Chondrocyte (in vitro differentiated cells): ENCODE data around the gene ELP1. TPM values are rescaled to one million over a fixed set of nuclear protein-coding genes. Genes with fewer than 3 reads are reported as not detected.
"Not testable (repeated sequence)": the region's sequence is repeated elsewhere in the genome, so short reads cannot be mapped to it uniquely, and the experiment has no call there.

ENCODE experiments used
- DNase-seq: peaks from one replicate; pipeline ENCODE4 v3.0.0; 2021; ENCODE audit warnings: mixed read lengths, low spot score
- H3K27ac Mint-ChIP-seq: one replicate; pipeline ENCODE4 v1.8.0; 2021; ENCODE audit warnings: mild to moderate bottlenecking, moderate library complexity, mixed read lengths; ENCODE audit not compliant: unreplicated experiment
- H3K27me3 Mint-ChIP-seq: 2 replicates; pipeline ENCODE4 v1.8.0; 2021; ENCODE audit warnings: low read depth, mixed read lengths
- H3K36me3 Mint-ChIP-seq: 2 replicates; pipeline ENCODE4 v1.8.0; 2021; ENCODE audit warnings: low read depth, mixed read lengths
- H3K4me1 Mint-ChIP-seq: 2 replicates; pipeline ENCODE4 v1.8.0; 2021; ENCODE audit warnings: low read depth, mild to moderate bottlenecking, mixed read lengths
- H3K4me3 Mint-ChIP-seq: one replicate; pipeline ENCODE4 v1.8.0; 2021; ENCODE audit warnings: mild to moderate bottlenecking, moderate library complexity, mixed read lengths; ENCODE audit not compliant: unreplicated experiment
- H3K9me3 Mint-ChIP-seq: 2 replicates; pipeline ENCODE4 v1.8.0; 2021; ENCODE audit warnings: low read depth, mixed read lengths
- total RNA-seq: library from RNA; stranded (reverse); gene quantifications from 3 replicates; pipeline ENCODE4 v1.2.1, GENCODE V29; 2021
- TF ChIP-seq, protein P1 (sequence below): fragments of 200-600 bp; sonication (generic); IDR thresholded peaks from 2 replicates; pipeline ENCODE4 v1.5.0; 2021; ENCODE audit warnings: antibody characterized with exemption, mild to moderate bottlenecking, moderate library complexity

ELP1 gene
- total RNA-seq, 1 donor from 2014 or later, result 24.4 TPM

GRCh38 chr9:108924466-108924865 lies 9.5 kb downstream of the ELP1 start:
- no peak for DNase-seq
- TF ChIP-seq, protein P1, sequence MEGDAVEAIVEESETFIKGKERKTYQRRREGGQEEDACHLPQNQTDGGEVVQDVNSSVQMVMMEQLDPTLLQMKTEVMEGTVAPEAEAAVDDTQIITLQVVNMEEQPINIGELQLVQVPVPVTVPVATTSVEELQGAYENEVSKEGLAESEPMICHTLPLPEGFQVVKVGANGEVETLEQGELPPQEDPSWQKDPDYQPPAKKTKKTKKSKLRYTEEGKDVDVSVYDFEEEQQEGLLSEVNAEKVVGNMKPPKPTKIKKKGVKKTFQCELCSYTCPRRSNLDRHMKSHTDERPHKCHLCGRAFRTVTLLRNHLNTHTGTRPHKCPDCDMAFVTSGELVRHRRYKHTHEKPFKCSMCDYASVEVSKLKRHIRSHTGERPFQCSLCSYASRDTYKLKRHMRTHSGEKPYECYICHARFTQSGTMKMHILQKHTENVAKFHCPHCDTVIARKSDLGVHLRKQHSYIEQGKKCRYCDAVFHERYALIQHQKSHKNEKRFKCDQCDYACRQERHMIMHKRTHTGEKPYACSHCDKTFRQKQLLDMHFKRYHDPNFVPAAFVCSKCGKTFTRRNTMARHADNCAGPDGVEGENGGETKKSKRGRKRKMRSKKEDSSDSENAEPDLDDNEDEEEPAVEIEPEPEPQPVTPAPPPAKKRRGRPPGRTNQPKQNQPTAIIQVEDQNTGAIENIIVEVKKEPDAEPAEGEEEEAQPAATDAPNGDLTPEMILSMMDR, result no peak
- no peaks in the 10 kb centered on the region for H3K9me3 Mint-ChIP-seq
- H3K36me3 Mint-ChIP-seq, result peaks cover 41% of the 10 kb centered on the region
- H3K4me3 Mint-ChIP-seq, result no peak overlapping the region
- H3K27ac Mint-ChIP-seq, result no peak overlapping the region
- no peaks in the 10 kb centered on the region for H3K4me1 Mint-ChIP-seq
- H3K27me3 Mint-ChIP-seq, result no peaks in the 10 kb centered on the region

GRCh38 chr9:108921200-108921599 lies 12.7 kb downstream of the ELP1 start:
- TF ChIP-seq, protein P1, result no peak
- no peaks in the 10 kb centered on the region for H3K4me1 Mint-ChIP-seq
- H3K4me3 Mint-ChIP-seq, result no peak overlapping the region
- H3K27ac Mint-ChIP-seq, result no peak overlapping the region
- H3K36me3 Mint-ChIP-seq, result peaks cover 35% of the 10 kb centered on the region
- H3K27me3 Mint-ChIP-seq, result no peaks in the 10 kb centered on the region
- no peak for DNase-seq
- no peaks in the 10 kb centered on the region for H3K9me3 Mint-ChIP-seq

DNA sequence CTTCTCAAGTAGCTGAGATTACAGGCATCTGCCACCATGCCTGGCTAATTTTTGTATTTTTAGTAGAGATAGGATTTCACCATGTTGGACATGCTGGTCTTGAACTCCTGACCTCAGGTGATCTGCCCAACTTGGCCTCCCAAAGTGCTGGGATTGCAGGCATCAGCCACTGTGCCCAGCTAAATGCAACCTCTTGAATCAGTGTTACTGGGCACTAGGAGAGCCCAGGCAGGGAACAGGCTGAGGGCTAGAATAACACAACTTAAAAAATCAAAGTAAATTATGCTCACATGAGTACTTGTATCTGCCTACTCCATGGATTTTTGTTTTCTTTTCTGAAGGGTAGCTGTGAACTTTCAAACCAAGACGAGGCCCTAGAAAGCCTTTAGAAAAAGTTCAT lies 13.5 kb downstream of the ELP1 start:
- not testable (repeated sequence) for H3K9me3 Mint-ChIP-seq, DNase-seq, H3K4me3 Mint-ChIP-seq, H3K4me1 Mint-ChIP-seq, H3K27ac Mint-ChIP-seq, H3K27me3 Mint-ChIP-seq
- peaks cover 36% of the 10 kb centered on the region for H3K36me3 Mint-ChIP-seq

GRCh38 chr9:108919517-108919916 lies 14.4 kb downstream of the ELP1 start:
- Mint-ChIP-seq H3K4me3 (no peak overlapping the region), H3K9me3 (no peaks in the 10 kb centered on the region)

DNA sequence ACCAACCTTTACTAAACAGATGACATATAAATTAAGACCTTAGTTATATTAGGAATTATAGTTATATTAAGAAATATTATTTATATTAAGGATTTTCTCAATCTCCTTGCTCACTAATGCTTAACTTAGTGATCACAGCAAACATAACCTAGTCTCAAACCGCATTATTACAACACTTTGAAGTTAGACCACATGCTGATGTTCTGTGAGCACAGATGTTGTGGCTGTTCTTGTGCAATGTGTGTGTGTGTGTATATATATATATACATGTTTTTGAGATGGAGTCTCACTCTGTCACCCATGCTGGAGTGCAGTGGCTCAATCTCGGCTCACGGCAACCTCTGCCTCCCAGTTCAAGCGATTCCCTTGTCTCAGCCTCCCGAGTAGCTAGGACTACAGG lies 20.5 kb downstream of the ELP1 start:
- Mint-ChIP-seq H3K4me3 (no peak overlapping the region), H3K9me3 (no peaks in the 10 kb centered on the region), H3K27me3 (no peaks in the 10 kb centered on the region), H3K27ac (no peak overlapping the region), H3K36me3 (peaks cover 44% of the 10 kb centered on the region), H3K4me1 (no peaks in the 10 kb centered on the region)
- TF ChIP-seq, protein P1, result no peak
- DNase-seq, result no peak

More at GRCh38 chr9:108919517-108919916, 14.4 kb downstream of the ELP1 start:
- Mint-ChIP-seq H3K4me1 (no peaks in the 10 kb centered on the region), H3K27me3 (no peaks in the 10 kb centered on the region), H3K27ac (no peak overlapping the region), H3K36me3 (peaks cover 29% of the 10 kb centered on the region)
- TF ChIP-seq, protein P1, result no peak
- DNase-seq, result no peak

DNA sequence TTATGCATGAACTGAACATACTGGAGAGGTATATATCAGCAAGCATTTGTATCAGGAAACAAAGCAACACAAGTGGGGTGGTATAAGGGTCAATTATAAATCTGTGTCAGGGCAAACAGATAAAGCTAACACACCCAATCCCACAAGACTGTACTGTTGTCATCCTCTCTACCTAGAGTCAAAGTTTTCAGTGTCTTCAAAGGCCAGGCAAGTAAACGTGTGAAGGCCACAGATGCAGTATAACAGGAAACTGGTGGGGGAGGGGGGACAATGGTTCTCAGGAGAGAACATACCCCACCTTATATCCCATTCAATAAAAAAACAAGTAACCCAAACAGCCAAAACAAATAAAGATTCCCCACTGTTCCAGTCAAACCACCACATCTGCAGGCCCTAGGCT lies 22.1 kb downstream of the ELP1 start:
- DNase-seq, result no peak
- no peaks in the 10 kb centered on the region for H3K27me3 Mint-ChIP-seq

More for the DNA sequence above, 22.1 kb downstream of the ELP1 start:
- Mint-ChIP-seq H3K9me3 (no peaks in the 10 kb centered on the region), H3K4me1 (no peaks in the 10 kb centered on the region), H3K27ac (no peak overlapping the region), H3K4me3 (no peak overlapping the region), H3K36me3 (peaks cover 47% of the 10 kb centered on the region)
- TF ChIP-seq, protein P1, result no peak
